HepG2 (cell line): ENCODE measurements around the gene SLC35G2. TPM values are rescaled to one million over a fixed set of nuclear protein-coding genes. Genes with fewer than 3 reads are reported as not detected.
A peak's percentile ranks its signal among the peaks of the same experiment; 100 is the strongest.

Experiments
- BCL3 ChIP-seq: sonication (generic); formaldehyde crosslinking; IDR thresholded peaks from 2 replicates; pipeline ENCODE4 v1.5.1; 2020; ENCODE audit warnings: mild to moderate bottlenecking, missing genetic modification reagents, moderate library complexity
- BCLAF1 ChIP-seq: fragments of 450-650 bp; IDR thresholded peaks from 2 replicates; pipeline ENCODE4 v1.6.1; 2017; ENCODE audit warnings: mild to moderate bottlenecking
- EEA1 ChIP-seq: sonication (generic); formaldehyde crosslinking; IDR thresholded peaks from 2 replicates; pipeline ENCODE4 v1.5.1; 2020; ENCODE audit warnings: mild to moderate bottlenecking, missing genetic modification reagents, borderline replicate concordance
- FOXM1 ChIP-seq: sonication (generic); formaldehyde crosslinking; IDR thresholded peaks from 2 replicates; pipeline ENCODE4 v1.5.0; 2020; ENCODE audit warnings: missing genetic modification reagents
- FOXO1 ChIP-seq: sonication (generic); formaldehyde crosslinking; IDR thresholded peaks from 2 replicates; pipeline ENCODE4 v1.4.0; 2020; ENCODE audit warnings: missing genetic modification reagents
- GATAD1 ChIP-seq: IDR thresholded peaks from 2 replicates; pipeline ENCODE4 v1.6.1; 2016; ENCODE audit warnings: missing genetic modification reagents, missing compliant biosample characterization
- KAT2B ChIP-seq: fragments of 150-350 bp; IDR thresholded peaks from 2 replicates; pipeline ENCODE4 v1.6.1; 2014; ENCODE audit warnings: low read depth, low read length, borderline replicate concordance
- MAFG ChIP-seq: sonication (generic); formaldehyde crosslinking; IDR thresholded peaks from 2 replicates; pipeline ENCODE4 v1.5.1; 2020; ENCODE audit warnings: mild to moderate bottlenecking, missing genetic modification reagents
- PRPF4 ChIP-seq: fragments of 200-400 bp; formaldehyde crosslinking; IDR thresholded peaks from 2 replicates; pipeline ENCODE4 v1.6.1; 2016; ENCODE audit warnings: low read length, low read depth; ENCODE audit not compliant: poor library complexity, severe bottlenecking
- SP4 ChIP-seq: sonication (generic); formaldehyde crosslinking; IDR thresholded peaks from 2 replicates; pipeline ENCODE4 v1.8.1; 2023; ENCODE audit warnings: mild to moderate bottlenecking, missing genetic modification reagents
- ZMYM4 ChIP-seq: sonication (generic); formaldehyde crosslinking; IDR thresholded peaks from 2 replicates; pipeline ENCODE4 v1.8.1; 2023; ENCODE audit warnings: mild to moderate bottlenecking, missing genetic modification reagents
- ZNF136 ChIP-seq: sonication (generic); formaldehyde crosslinking; IDR thresholded peaks from 2 replicates; pipeline ENCODE4 v1.8.1; 2022; ENCODE audit warnings: low read depth, mild to moderate bottlenecking, moderate library complexity, missing genetic modification reagents
- ZNF225 ChIP-seq: sonication (generic); formaldehyde crosslinking; IDR thresholded peaks from 2 replicates; pipeline ENCODE4 v1.4.0; 2020; ENCODE audit warnings: mild to moderate bottlenecking, missing genetic modification reagents
- ZNF280D ChIP-seq: sonication (generic); formaldehyde crosslinking; IDR thresholded peaks from 2 replicates; pipeline ENCODE4 v1.5.1; 2020; ENCODE audit warnings: mild to moderate bottlenecking, missing genetic modification reagents
- ZNF296 ChIP-seq: sonication (generic); formaldehyde crosslinking; conservative IDR thresholded peaks from 2 replicates; pipeline ENCODE4 v1.5.0; 2020; ENCODE audit warnings: mild to moderate bottlenecking, missing genetic modification reagents
- ZNF850 ChIP-seq: sonication (generic); formaldehyde crosslinking; conservative IDR thresholded peaks from 2 replicates; pipeline ENCODE4 v1.9.0; 2021; ENCODE audit warnings: mild to moderate bottlenecking, missing genetic modification reagents
- ZSCAN30 ChIP-seq: sonication (generic); formaldehyde crosslinking; IDR thresholded peaks from 2 replicates; pipeline ENCODE4 v1.5.0; 2020; ENCODE audit warnings: mild to moderate bottlenecking, missing genetic modification reagents
- polyA plus RNA-seq, 8 experiments: library from polyadenylated mRNA; depleted of rRNA in 3 of 8; stranded (reverse) in 7 of 8; unstranded in 1 of 8; fragments of >200 nt; fragmentation: Illumina TruSeq in 4 of 8; extraction: Trizol in 4 of 8; gene quantifications; 2 replicates each; pipeline versions ENCODE4 v1.2.1 to v1.2.3, GENCODE V29; 2011 to 2016; ENCODE audit warnings: low read depth in 4 of 8, missing spikeins in 1 of 8, mixed read lengths in 1 of 8; ENCODE audit not compliant: insufficient read depth in 1 of 8
- total RNA-seq, 5 experiments: library from RNA; depleted of rRNA; stranded (reverse); fragments of >200 nt; fragmentation: Illumina TruSeq; extraction: Trizol; gene quantifications; 2 replicates each; pipeline ENCODE4 v1.2.3, GENCODE V29; 2016; ENCODE audit warnings: low read depth in 1 of 5
- TF ChIP-seq, protein P1 (sequence below): sonication (generic); formaldehyde crosslinking; IDR thresholded peaks from 2 replicates; pipeline ENCODE4 v1.5.0; 2020; ENCODE audit warnings: missing genetic modification reagents
- TF ChIP-seq, protein P2 (sequence below): IDR thresholded peaks from 2 replicates; pipeline ENCODE4 v1.6.1; 2016; ENCODE audit warnings: missing genetic modification reagents, missing compliant biosample characterization

The SLC35G2 gene
- total and polyA plus RNA-seq, 2 of the 13 experiments (the other 11 are each of a cell fraction or from before 2014, with no cell fraction given), result 7.6 to 10.3 TPM

DNA sequence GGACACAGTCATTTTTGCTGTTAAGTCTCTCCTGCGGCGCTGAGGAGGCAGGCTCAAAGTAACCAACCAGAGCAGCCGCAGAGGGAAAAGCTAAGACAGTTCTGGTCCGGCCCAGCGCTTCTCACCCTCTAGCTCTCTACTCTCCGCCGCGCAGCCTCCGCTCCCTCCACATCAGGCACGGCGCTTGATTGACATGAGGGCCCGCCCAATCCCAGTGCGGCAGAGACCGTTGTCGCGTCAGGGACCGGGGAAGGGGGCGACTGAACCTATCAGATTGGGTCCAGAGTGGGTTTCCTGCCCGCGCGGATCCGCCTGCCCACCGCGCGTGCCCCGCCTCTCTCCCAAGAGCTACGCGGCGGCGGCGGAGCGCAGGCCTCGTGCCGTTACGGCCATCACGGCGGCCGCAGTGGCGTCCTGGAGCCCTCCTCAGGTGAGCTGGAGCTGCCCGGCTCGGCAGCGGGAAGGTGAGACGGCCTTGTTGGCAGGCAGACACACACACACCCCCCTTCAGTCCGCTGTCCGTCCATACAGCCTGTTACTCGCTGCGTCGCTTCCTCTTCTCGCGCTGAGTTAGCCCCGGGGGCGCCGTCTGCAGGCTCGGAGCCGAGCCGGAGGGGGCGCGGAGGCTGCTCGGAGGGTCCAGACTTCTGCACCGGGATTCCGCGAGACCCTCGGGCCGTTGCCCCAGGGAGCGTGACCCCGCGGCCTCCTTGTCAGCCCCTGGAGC is 43.1 kb downstream of the SLC35G2 start, which contains the start of gene NCK1 (continued):
- TF ChIP-seq ZMYM4 (peak; percentile 94), ZNF296 (0 out of 2 replicates have a peak, but pooled peaks have one; percentile 63), KAT2B (no peak), FOXM1 (CRISPR knock-in tag) (no peak), ZNF280D (CRISPR knock-in tag) (peak; percentile 69; the same call in 1 of the 2 replicates), ZNF225 (CRISPR knock-in tag) (no peak), EEA1 (CRISPR knock-in tag) (peak; percentile 28; the same call in 1 of the 2 replicates), ZSCAN30 (CRISPR knock-in tag) (peak; percentile 81; the same call in 1 of the 2 replicates), PRPF4 (no peak), FOXO1 (CRISPR knock-in tag) (no peak), BCL3 (CRISPR knock-in tag) (peak; percentile 95), ZNF136 (CRISPR knock-in tag) (peak; percentile 95; the same call in 1 of the 2 replicates), BCLAF1 (no peak), ZNF850 (CRISPR knock-in tag) (0 out of 2 replicates have a peak, but pooled peaks have one; percentile 84), MAFG (CRISPR knock-in tag) (no peak), SP4 (CRISPR knock-in tag) (peak; percentile 86), GATAD1 (CRISPR knock-in tag) (peak; percentile 73)
- TF ChIP-seq, protein P1, sequence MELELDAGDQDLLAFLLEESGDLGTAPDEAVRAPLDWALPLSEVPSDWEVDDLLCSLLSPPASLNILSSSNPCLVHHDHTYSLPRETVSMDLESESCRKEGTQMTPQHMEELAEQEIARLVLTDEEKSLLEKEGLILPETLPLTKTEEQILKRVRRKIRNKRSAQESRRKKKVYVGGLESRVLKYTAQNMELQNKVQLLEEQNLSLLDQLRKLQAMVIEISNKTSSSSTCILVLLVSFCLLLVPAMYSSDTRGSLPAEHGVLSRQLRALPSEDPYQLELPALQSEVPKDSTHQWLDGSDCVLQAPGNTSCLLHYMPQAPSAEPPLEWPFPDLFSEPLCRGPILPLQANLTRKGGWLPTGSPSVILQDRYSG (CRISPR knock-in tag), result no peak; the same call in 1 of the 2 replicates
- TF ChIP-seq, protein P2, sequence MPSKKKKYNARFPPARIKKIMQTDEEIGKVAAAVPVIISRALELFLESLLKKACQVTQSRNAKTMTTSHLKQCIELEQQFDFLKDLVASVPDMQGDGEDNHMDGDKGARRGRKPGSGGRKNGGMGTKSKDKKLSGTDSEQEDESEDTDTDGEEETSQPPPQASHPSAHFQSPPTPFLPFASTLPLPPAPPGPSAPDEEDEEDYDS, result peak; percentile 88
